H1 (cell line): Measurements from ENCODE around the gene MPRIP. TPM values are rescaled to one million over a fixed set of nuclear protein-coding genes. Genes with fewer than 3 reads are reported as not detected.

ENCODE experiments used
- CTCF ChIA-PET: fragments of 300-600 bp; sonication (Branson Sonifier 250); formaldehyde crosslinking; loops from one replicate; lab custom pipeline; 2021; ENCODE audit not compliant: partially characterized antibody; lab: Charles Lee
- POLR2A ChIA-PET: fragments of 300-600 bp; sonication (Branson Sonifier 250); formaldehyde crosslinking; loops from one replicate; lab custom pipeline; 2021; ENCODE audit warnings: inconsistent platforms; ENCODE audit not compliant: partially characterized antibody; lab: Charles Lee
- DNase-seq, 2 experiments: peaks; one replicate each; pipeline versions ENCODE4 v3.0.0 to v3.0.0-alpha.2; 2010 to 2022; ENCODE audit warnings: low spot score in 2 of 2, low read depth in 1 of 2, mixed read lengths in 1 of 2
- FAIRE-seq: peaks from 2 replicates; lab custom pipeline; 2011; peaks lifted over from hg19 to GRCh38; lab: Jason Lieb, UNC
- H2AFZ ChIP-seq: 2 replicates; pipeline ENCODE4 v1.8.1; 2012; ENCODE audit warnings: low read length, inconsistent platforms
- H2AK5ac ChIP-seq: 2 replicates; pipeline ENCODE4 v1.6.1; 2013; ENCODE audit warnings: low read depth, low read length
- H2BK120ac ChIP-seq: replicated peaks from 2 replicates; pipeline ENCODE3; 2013; ENCODE audit warnings: low read depth, low read length, inconsistent platforms
- H2BK12ac ChIP-seq: 2 replicates; pipeline ENCODE4 v1.6.1; 2013; ENCODE audit warnings: low read depth, low read length
- H2BK15ac ChIP-seq: 2 replicates; pipeline ENCODE4 v1.6.1; 2013; ENCODE audit warnings: low read length
- H2BK20ac ChIP-seq: 2 replicates; pipeline ENCODE4 v1.6.1; 2013; ENCODE audit warnings: low read length
- H2BK5ac ChIP-seq: 2 replicates; pipeline ENCODE4 v1.6.1; 2013; ENCODE audit warnings: low read depth, low read length
- H3K14ac ChIP-seq: 2 replicates; pipeline ENCODE4 v1.6.1; 2013; ENCODE audit warnings: inconsistent platforms; ENCODE audit not compliant: insufficient read length
- H3K18ac ChIP-seq: 2 replicates; pipeline ENCODE4 v1.6.1; 2013; ENCODE audit warnings: low read length; ENCODE audit errors: extremely low read depth
- H3K23ac ChIP-seq: 2 replicates; pipeline ENCODE4 v1.6.1; 2013; ENCODE audit warnings: inconsistent platforms; ENCODE audit not compliant: insufficient read length
- H3K23me2 ChIP-seq: 2 replicates; pipeline ENCODE4 v1.6.1; 2013; ENCODE audit warnings: low read depth, low read length
- H3K27ac ChIP-seq: 2 replicates; pipeline ENCODE4 v1.6.1; 2011; ENCODE audit warnings: low read depth, low read length, inconsistent platforms
- H3K27me3 ChIP-seq, 4 experiments: replicated peaks in 1 of 4; 1 replicate in 1 of 4; 2 replicates in 3 of 4; pipeline versions ENCODE4 v1.6.1 to v1.8.1; 2011 to 2013; ENCODE audit warnings: low read length in 3 of 4, mild to moderate bottlenecking in 3 of 4, inconsistent platforms in 2 of 4, mixed read lengths in 2 of 4, moderate library complexity in 1 of 4; ENCODE audit not compliant: control insufficient read depth in 3 of 4, insufficient read depth in 3 of 4; ENCODE audit errors: extremely low read depth in 1 of 4
- H3K36me3 ChIP-seq, 4 experiments: 2 replicates each; pipeline versions ENCODE4 v1.6.1 to v1.8.1; 2011 to 2013; ENCODE audit warnings: mild to moderate bottlenecking in 4 of 4, low read length in 3 of 4, moderate library complexity in 2 of 4, control low read depth in 1 of 4, inconsistent platforms in 1 of 4; ENCODE audit not compliant: insufficient read depth in 4 of 4, control insufficient read depth in 2 of 4
- H3K4ac ChIP-seq: replicated peaks from 2 replicates; pipeline ENCODE3; 2013; ENCODE audit warnings: low read length, low read depth, mixed read lengths, inconsistent platforms; ENCODE audit not compliant: insufficient read length
- H3K4me1 ChIP-seq, 4 experiments: replicated peaks in 1 of 4; 1 replicate in 1 of 4; 2 replicates in 3 of 4; pipeline versions ENCODE4 v1.6.1 to v1.8.1; 2011 to 2013; ENCODE audit warnings: low read length in 3 of 4, inconsistent platforms in 2 of 4, mixed read lengths in 1 of 4; ENCODE audit not compliant: insufficient read depth in 4 of 4, control insufficient read depth in 3 of 4
- H3K4me2 ChIP-seq, 2 experiments: 2 replicates each; pipeline versions ENCODE4 v1.6.1 to v1.8.1; 2011 to 2013; ENCODE audit warnings: low read depth in 2 of 2, low read length in 2 of 2, control low read depth in 1 of 2, inconsistent platforms in 1 of 2, mild to moderate bottlenecking in 1 of 2; ENCODE audit not compliant: insufficient read depth in 1 of 2
- H3K4me3 ChIP-seq, 4 experiments: fragments of 200-600, 300-600 bp in 1 of 4; sonication (generic), shearing (Covaris generic), sonication (Bioruptor Twin) in 1 of 4; 2 replicates each; pipeline versions ENCODE4 v1.5.1 to v1.8.1; 2011 to 2016; ENCODE audit warnings: low read length in 4 of 4, low read depth in 3 of 4, control low read depth in 2 of 4, inconsistent platforms in 2 of 4, mild to moderate bottlenecking in 2 of 4, mixed read lengths in 1 of 4, moderate library complexity in 1 of 4; ENCODE audit not compliant: insufficient read depth in 2 of 4; ENCODE audit errors: extremely low read depth in 1 of 4
- H3K56ac ChIP-seq: replicated peaks from 2 replicates; pipeline ENCODE3; 2013; ENCODE audit warnings: low read depth, mild to moderate bottlenecking, mixed read lengths, low read length, inconsistent platforms; ENCODE audit not compliant: insufficient read length
- H3K79me1 ChIP-seq: 2 replicates; pipeline ENCODE4 v1.6.1; 2013; ENCODE audit warnings: low read depth, low read length, control low read depth
- H3K79me2 ChIP-seq, 2 experiments: 2 replicates each; pipeline versions ENCODE4 v1.6.1 to v1.8.1; 2012 to 2013; ENCODE audit warnings: low read length in 2 of 2, mild to moderate bottlenecking in 2 of 2, inconsistent platforms in 1 of 2; ENCODE audit not compliant: insufficient read depth in 2 of 2, control insufficient read depth in 1 of 2
- H3K9ac ChIP-seq, 4 experiments: replicated peaks in 1 of 4; 1 replicate in 1 of 4; 2 replicates in 3 of 4; pipeline versions ENCODE4 v1.6.1 to v1.8.1; 2011 to 2013; ENCODE audit warnings: low read depth in 3 of 4, low read length in 3 of 4, control low read depth in 2 of 4, mild to moderate bottlenecking in 2 of 4, moderate library complexity in 2 of 4, inconsistent platforms in 1 of 4; ENCODE audit errors: extremely low read depth in 1 of 4
- H3K9me3 ChIP-seq, 2 experiments: 2 replicates each; pipeline versions ENCODE4 v1.6.1 to v1.8.1; 2012 to 2013; ENCODE audit warnings: mild to moderate bottlenecking in 2 of 2, moderate library complexity in 2 of 2, control low read depth in 1 of 2, inconsistent platforms in 1 of 2, low read depth in 1 of 2, low read length in 1 of 2, mixed read lengths in 1 of 2; ENCODE audit not compliant: insufficient read depth in 2 of 2
- H4K20me1 ChIP-seq, 2 experiments: replicated peaks in 1 of 2; 2 replicates each; pipeline versions ENCODE3 to v1.8.1; 2011 to 2013; ENCODE audit warnings: inconsistent platforms in 2 of 2, low read length in 2 of 2, mild to moderate bottlenecking in 1 of 2; ENCODE audit not compliant: insufficient read depth in 2 of 2, control insufficient read depth in 1 of 2
- H4K5ac ChIP-seq: 2 replicates; pipeline ENCODE4 v1.6.1; 2013; ENCODE audit warnings: low read length, low read depth, mixed read lengths, inconsistent platforms; ENCODE audit not compliant: insufficient read length
- H4K8ac ChIP-seq: 2 replicates; pipeline ENCODE4 v1.8.0; 2013; ENCODE audit warnings: mild to moderate bottlenecking, moderate library complexity, low read length, inconsistent platforms; ENCODE audit not compliant: insufficient read depth; ENCODE audit errors: extremely low read depth
- H4K91ac ChIP-seq: replicated peaks from 2 replicates; pipeline ENCODE3; 2013; ENCODE audit warnings: low read length, mixed read lengths, inconsistent platforms; ENCODE audit not compliant: insufficient read length
- ASH2L ChIP-seq: fragments of 200-600, 300-600 bp; sonication (generic); IDR thresholded peaks from one replicate; pipeline ENCODE4 v1.7.1; 2017; ENCODE audit warnings: low read length
- CTBP2 ChIP-seq: IDR thresholded peaks from 2 replicates; pipeline ENCODE4 v1.7.0; 2011; ENCODE audit warnings: borderline replicate concordance, mild to moderate bottlenecking, moderate library complexity, mixed read lengths, low read length; ENCODE audit not compliant: insufficient read depth, insufficient read length
- KDM4A ChIP-seq: IDR thresholded peaks from one replicate; pipeline ENCODE4 v1.7.1; 2012; ENCODE audit warnings: low read depth, mild to moderate bottlenecking, moderate library complexity, low read length, inconsistent platforms; ENCODE audit not compliant: severe bottlenecking
- NANOG ChIP-seq: IDR thresholded peaks from 2 replicates; pipeline ENCODE4 v1.6.1; 2011; ENCODE audit warnings: low read length, low read depth, mild to moderate bottlenecking, inconsistent platforms; ENCODE audit not compliant: insufficient read depth, poor library complexity, severe bottlenecking
- RAD21 ChIP-seq, 2 experiments: IDR thresholded peaks in 1 of 2; conservative IDR thresholded peaks in 1 of 2; 2 replicates each; pipeline ENCODE4 v1.6.1; 2011; ENCODE audit warnings: low read depth in 2 of 2, low read length in 2 of 2, improper control_type of control experiment in 1 of 2, inconsistent platforms in 1 of 2, mild to moderate bottlenecking in 1 of 2, moderate library complexity in 1 of 2
- SAP30 ChIP-seq: fragments of 300-600 bp; sonication (generic); IDR thresholded peaks from 2 replicates; pipeline ENCODE4 v1.7.1; 2012; ENCODE audit warnings: low read length, moderate library complexity, mild to moderate bottlenecking, inconsistent platforms; ENCODE audit not compliant: insufficient read depth, insufficient replicate concordance
- TBP ChIP-seq: IDR thresholded peaks from 2 replicates; pipeline ENCODE4 v1.6.1; 2011; ENCODE audit warnings: low read depth, low read length, improper control_type of control experiment
- WGBS, 2 experiments: shearing (Covaris generic) in 1 of 2; methylation state at CpG; one replicate each; pipeline versions ENCODE4 v1.1.6 to v1.1.7; 2013 to 2015; ENCODE audit warnings: low lambda C conversion rate in 2 of 2, mixed read lengths in 2 of 2, inconsistent platforms in 1 of 2, low coverage in 1 of 2, missing lambda C conversion rate in 1 of 2; ENCODE audit not compliant: insufficient replicate concordance in 2 of 2, insufficient coverage in 1 of 2, insufficient read length in 1 of 2; ENCODE audit errors: extremely low coverage in 1 of 2, missing lambda C conversion rate in 1 of 2; 5-methylcytosine and 5-hydroxymethylcytosine counted together
- polyA plus RNA-seq, 7 experiments: library from polyadenylated mRNA; depleted of rRNA in 3 of 7; stranded (reverse) in 5 of 7; unstranded in 2 of 7; fragments of >200 nt in 5 of 7; fragments of 200-250 nt in 2 of 7; gene quantifications; 1 replicate in 5 of 7; 2 replicates in 1 of 7; 4 replicates in 1 of 7; pipeline versions ENCODE4 v1.2.1 to v1.2.3, GENCODE V29; 2011 to 2013; ENCODE audit warnings: missing spikeins in 2 of 7, mixed read lengths in 2 of 7
- total RNA-seq: library from RNA; stranded (reverse); fragmentation: NEBNext Ultra II Directional; extraction: Animal tissue kit (Norgen Biotek cat#: 25700); gene quantifications from 2 replicates; pipeline ENCODE4 v1.2.1, GENCODE V29; 2021
- TF ChIP-seq, protein P1 (sequence below), 3 experiments: IDR thresholded peaks; 1 replicate in 2 of 3; 2 replicates in 1 of 3; pipeline versions ENCODE4 v1.5.1 to v1.6.1; 2011; ENCODE audit warnings: low read length in 3 of 3, mild to moderate bottlenecking in 3 of 3, inconsistent platforms in 2 of 3, low read depth in 1 of 3, moderate library complexity in 1 of 3; ENCODE audit not compliant: insufficient read depth in 1 of 3; ENCODE audit errors: control extremely low read depth in 1 of 3

The MPRIP gene
- total and polyA plus RNA-seq, 2 of the 8 experiments (the other 6 are each of a cell fraction or from before 2014, with no cell fraction given): 48.6 to 146 TPM

DNA sequence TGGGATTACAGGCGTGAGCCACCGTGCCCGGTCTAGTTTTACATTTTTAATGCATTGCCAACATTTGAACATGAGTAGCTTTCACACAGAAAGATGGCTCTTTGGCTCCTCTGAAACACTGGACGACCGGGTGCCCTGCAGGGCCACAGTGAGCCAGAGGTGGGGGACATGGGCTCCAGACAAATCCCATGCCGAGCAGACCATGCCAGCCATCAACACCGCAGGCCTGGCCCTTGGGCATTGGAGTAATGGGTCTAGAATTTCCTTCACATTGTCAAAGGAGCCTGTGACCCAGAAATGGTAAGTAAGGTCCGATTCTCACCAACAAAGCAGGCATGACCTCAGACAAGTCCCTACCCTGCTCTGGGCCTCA lies 21.4 kb upstream of the MPRIP start:
- H3K9me3 ChIP-seq: no peaks in the 10 kb centered on the region
- H3K79me2 ChIP-seq: no peaks in the 10 kb centered on the region
- H2BK12ac ChIP-seq: no peak overlapping the region
- no peak overlapping the region for H2BK5ac ChIP-seq
- CTCF ChIA-PET: interaction anchor here (0.7 to 2.3 kb wide), 5 partner anchors 14 to 121 kb away, joined by 3 to 6 read pairs (median 5); no protein-coding TSS in a partner anchor
- WGBS, 2 experiments: 92% methylated on average over 7 of the region's 8 CpGs; no CpG with 5 or more reads in 1 of the 2 experiments
- H3K23ac ChIP-seq: no peak overlapping the region
- no peaks in the 10 kb centered on the region for H4K20me1 ChIP-seq
- no peak overlapping the region for H3K4me2 ChIP-seq
- no peak overlapping the region for H2AFZ ChIP-seq
- no peak overlapping the region for H4K91ac ChIP-seq
- no peak overlapping the region for H2AK5ac ChIP-seq
- no peaks in the 10 kb centered on the region; a peak in 3 of 7 replicates for H3K4me1 ChIP-seq
- no peak overlapping the region for H3K4ac ChIP-seq
- no peak for TF ChIP-seq CTBP2
- no peak for TF ChIP-seq SAP30
- TF ChIP-seq KDM4A: no peak
- no peak for TF ChIP-seq NANOG
- TF ChIP-seq, protein P1, sequence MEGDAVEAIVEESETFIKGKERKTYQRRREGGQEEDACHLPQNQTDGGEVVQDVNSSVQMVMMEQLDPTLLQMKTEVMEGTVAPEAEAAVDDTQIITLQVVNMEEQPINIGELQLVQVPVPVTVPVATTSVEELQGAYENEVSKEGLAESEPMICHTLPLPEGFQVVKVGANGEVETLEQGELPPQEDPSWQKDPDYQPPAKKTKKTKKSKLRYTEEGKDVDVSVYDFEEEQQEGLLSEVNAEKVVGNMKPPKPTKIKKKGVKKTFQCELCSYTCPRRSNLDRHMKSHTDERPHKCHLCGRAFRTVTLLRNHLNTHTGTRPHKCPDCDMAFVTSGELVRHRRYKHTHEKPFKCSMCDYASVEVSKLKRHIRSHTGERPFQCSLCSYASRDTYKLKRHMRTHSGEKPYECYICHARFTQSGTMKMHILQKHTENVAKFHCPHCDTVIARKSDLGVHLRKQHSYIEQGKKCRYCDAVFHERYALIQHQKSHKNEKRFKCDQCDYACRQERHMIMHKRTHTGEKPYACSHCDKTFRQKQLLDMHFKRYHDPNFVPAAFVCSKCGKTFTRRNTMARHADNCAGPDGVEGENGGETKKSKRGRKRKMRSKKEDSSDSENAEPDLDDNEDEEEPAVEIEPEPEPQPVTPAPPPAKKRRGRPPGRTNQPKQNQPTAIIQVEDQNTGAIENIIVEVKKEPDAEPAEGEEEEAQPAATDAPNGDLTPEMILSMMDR (IDR thresholded peaks at IDR 0.05; ENCODE audit: control extremely low read depth in 1 of 3, insufficient read depth in 1 of 3, low read depth in 1 of 3, low read length in 3 of 3): no peak
- TF ChIP-seq RAD21 (IDR thresholded peaks at IDR 0.05 in 1 of 2, conservative IDR thresholded peaks at IDR 0.05 in 1 of 2; ENCODE audit: low read depth in 2 of 2, low read length in 2 of 2): no peak
- TF ChIP-seq ASH2L: no peak
- no peak for TF ChIP-seq TBP
- TF ChIP-seq, all 59 proteins: peak for 0
- Histone ChIP-seq H3K56ac (no peak overlapping the region), H3K79me1 (no peaks in the 10 kb centered on the region), H3K27me3 (no peaks in the 10 kb centered on the region), H3K14ac (no peak overlapping the region), H3K36me3 (no peaks in the 10 kb centered on the region), H3K27ac (no peak overlapping the region), H3K23me2 (no peaks in the 10 kb centered on the region), H2BK120ac (no peak overlapping the region), H3K4me3 (no peak overlapping the region), H4K8ac (no peak overlapping the region), H3K18ac (no peak overlapping the region), H4K5ac (no peak overlapping the region), H2BK15ac (no peak overlapping the region; the same call in 1 of the 2 replicates), H2BK20ac (no peak overlapping the region), H3K9ac (no peak overlapping the region)
- FAIRE-seq (no peak), DNase-seq (no peak)
- POLR2A ChIA-PET: no interaction called here
